Sigmoid colon (tissue), 4 donors: ENCODE data around the gene LRRC8B.

ENCODE experiments used
- CTCF ChIP-seq, 4 experiments: fragments of 450-650 bp in 3 of 4; fragments of 200-600 bp in 1 of 4; IDR thresholded peaks; one replicate each; pipeline ENCODE4 v1.5.1; 2016 to 2019; ENCODE audit warnings: antibody characterized with exemption in 4 of 4, mild to moderate bottlenecking in 3 of 4, moderate library complexity in 2 of 4
- EP300 ChIP-seq, 4 donors: sonication (generic); formaldehyde crosslinking; IDR thresholded peaks; one replicate each; pipeline ENCODE4 v1.6.1; 2017; ENCODE audit warnings: antibody characterized with exemption in 4 of 4
- POLR2A ChIP-seq, 2 donors: fragments of 450-650 bp; IDR thresholded peaks; one replicate each; pipeline ENCODE4 v1.6.1; 2016; ENCODE audit warnings: antibody characterized with exemption in 2 of 2, mild to moderate bottlenecking in 2 of 2, moderate library complexity in 2 of 2
- POLR2AphosphoS5 ChIP-seq, 4 donors: sonication (generic); formaldehyde crosslinking; IDR thresholded peaks; one replicate each; pipeline ENCODE4 v1.6.1; 2017; ENCODE audit warnings: antibody characterized with exemption in 4 of 4

GRCh38 chr1:89566761-89567174 is 42.1 kb downstream of the LRRC8B start:
- TF ChIP-seq CTCF (IDR thresholded peaks at IDR 0.05) (no peak), POLR2A (IDR thresholded peaks at IDR 0.05) (no peak), POLR2AphosphoS5 (IDR thresholded peaks at IDR 0.05) (no peak), EP300 (IDR thresholded peaks at IDR 0.05) (no peak)
